ENCODE results near the gene IL19. TPM values are rescaled to one million over a fixed set of nuclear protein-coding genes. Genes with fewer than 3 reads are reported as not detected.

IL19 gene
- total RNA-seq, 1 experiment from 2014 or later, result not detected

DNA sequence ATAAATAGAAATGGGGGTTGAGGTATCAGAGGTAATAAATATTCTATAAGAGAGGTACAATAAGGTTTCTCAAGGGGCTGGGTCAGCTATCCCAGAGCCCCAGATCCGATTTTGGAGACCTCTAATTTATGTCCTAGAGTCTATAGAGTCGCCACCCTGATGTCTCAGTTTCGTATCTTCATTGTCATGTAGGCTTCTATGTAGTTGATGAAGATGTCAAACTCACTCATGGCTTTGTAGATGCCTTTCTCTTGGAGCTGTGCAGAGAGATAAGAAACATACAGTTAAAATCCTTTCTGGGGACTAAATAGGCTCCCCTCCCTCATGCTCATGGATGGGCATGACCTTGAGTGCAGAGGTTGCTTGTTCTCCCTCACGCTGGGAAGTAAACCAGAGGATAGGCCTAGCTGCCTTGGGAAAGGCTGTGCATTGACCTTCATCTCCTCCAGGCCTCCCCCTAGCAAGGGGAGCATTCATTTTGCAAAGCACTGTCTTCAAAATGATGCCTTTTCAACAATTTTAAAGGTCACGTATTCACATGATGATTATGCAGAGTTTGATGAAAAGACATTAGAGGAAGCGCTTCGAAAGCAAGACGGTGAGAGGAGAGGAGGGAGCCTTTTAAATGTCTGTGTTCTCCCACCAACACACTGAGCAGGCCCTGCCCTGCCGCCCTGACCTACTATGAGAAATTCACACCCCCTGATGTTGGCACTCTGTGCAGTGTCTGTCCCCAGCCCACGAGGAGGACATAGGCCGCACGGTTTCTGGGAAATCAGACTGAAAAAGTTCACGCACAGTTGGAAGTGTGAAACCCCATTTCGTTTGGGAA lies 1.9 kb upstream of the IL19 start:
- no peak overlapping the region for H3T11ph ChIP-seq (ENCODE audit: low read length)
- H3K27ac ChIP-seq (ENCODE audit: insufficient read length, low read depth, low read length), result no peak overlapping the region
- H2BK12ac ChIP-seq (ENCODE audit: insufficient read length, low read depth, low read length), result no peak overlapping the region
- H3K27me3 Mint-ChIP-seq (ENCODE audit: low read depth), result peaks cover 13% of the 10 kb centered on the region
- H3K56ac ChIP-seq (ENCODE audit: insufficient read length, low read depth, low read length), result no peak overlapping the region
- H3K4me3 Mint-ChIP-seq, result no peak overlapping the region
- no CpG with 5 or more reads among the region's 14 CpGs for WGBS (ENCODE audit: extremely low coverage, insufficient read length, low lambda C conversion rate)
- no peak overlapping the region for H4K91ac ChIP-seq (ENCODE audit: insufficient read length, low read depth, low read length)
- no peak overlapping the region for H4K5ac ChIP-seq (ENCODE audit: insufficient read length, low read depth, low read length)
- no peak overlapping the region for H3K4ac ChIP-seq (ENCODE audit: low read depth, low read length)
- H2BK15ac ChIP-seq (ENCODE audit: low read depth, low read length), result no peak overlapping the region
- no peaks in the 10 kb centered on the region for H3K27me3 ChIP-seq (ENCODE audit: insufficient read depth, low read length)
- H2BK20ac ChIP-seq (ENCODE audit: low read depth, low read length, poor library complexity, severe bottlenecking), result no peak overlapping the region
- TF ChIP-seq CTCF (conservative IDR thresholded peaks at IDR 0.05), result no peak
- no peak overlapping the region for H2AFZ ChIP-seq (ENCODE audit: low read length)
- no peak overlapping the region; a peak in 1 of 7 replicates for H3K27ac Mint-ChIP-seq
- H3K9me3 Mint-ChIP-seq, result no peaks in the 10 kb centered on the region
- no peaks in the 10 kb centered on the region for H4K20me1 ChIP-seq (ENCODE audit: control insufficient read depth, insufficient read depth, insufficient read length)
- H3K23me2 ChIP-seq (ENCODE audit: insufficient read length, low read depth, low read length, poor library complexity, severe bottlenecking), result no peaks in the 10 kb centered on the region
- no peaks in the 10 kb centered on the region for H3K79me1 ChIP-seq (ENCODE audit: insufficient read depth, low read depth, low read length, poor library complexity, severe bottlenecking)
- no peak overlapping the region for H2BK120ac ChIP-seq (ENCODE audit: low read depth, low read length, poor library complexity, severe bottlenecking)
- no peak overlapping the region for H2BK5ac ChIP-seq (ENCODE audit: insufficient read length, low read length)
- peaks cover 3% of the 10 kb centered on the region; the same call in 1 of the 2 replicates for H3K4me1 ChIP-seq (ENCODE audit: insufficient read depth, low read length)
- DNase-seq, result no peak
- H3K9ac ChIP-seq (ENCODE audit: extremely low read depth, insufficient read length, low read length), result no peak overlapping the region
- no peak overlapping the region for H3K14ac ChIP-seq (ENCODE audit: insufficient read depth, low read length)
- no peaks in the 10 kb centered on the region for H3K9me3 ChIP-seq (ENCODE audit: control insufficient read depth, low read depth, low read length)
- peaks cover 30 to 35% of the 10 kb centered on the region in 2 experiments for H3K4me1 Mint-ChIP-seq
- H3K36me3 Mint-ChIP-seq (ENCODE audit: insufficient read depth in 1 of 3, low read depth in 3 of 3), result no peaks in the 10 kb centered on the region
- H3K79me2 ChIP-seq (ENCODE audit: insufficient read depth, low read length), result no peaks in the 10 kb centered on the region
- no peak overlapping the region for H3K18ac ChIP-seq (ENCODE audit: insufficient read length, low read depth, low read length)
- no peak overlapping the region for H3K4me2 ChIP-seq (ENCODE audit: insufficient read depth, insufficient read length, low read length)
- no peak overlapping the region for H4K8ac ChIP-seq (replicated peaks; ENCODE audit: insufficient read length, low read depth, low read length)
- no peak overlapping the region for H3K23ac ChIP-seq (ENCODE audit: insufficient read length, low read depth, low read length)
- no peak overlapping the region for H2AK5ac ChIP-seq (ENCODE audit: insufficient read length, low read length)

Measured in H9 (cell line).